Smooth muscle cell (in vitro differentiated cells): ENCODE measurements around the gene P3H4. TPM values are rescaled to one million over a fixed set of nuclear protein-coding genes. Genes with fewer than 3 reads are reported as not detected.

Source experiments
- DNase-seq: peaks from one replicate; lab custom pipeline; 2025; ENCODE audit not compliant: unreplicated experiment; lab: John Stamatoyannopoulos, UW
- H2AFZ ChIP-seq: fragments of 200-600 bp; sonication (generic); 2 replicates; pipeline ENCODE4 v1.6.0; 2016; ENCODE audit warnings: antibody characterized with exemption, low read depth, mild to moderate bottlenecking
- H3F3A ChIP-seq: fragments of 200-600 bp; sonication (generic); 2 replicates; pipeline ENCODE4 v1.6.0; 2017; ENCODE audit warnings: antibody characterized with exemption, low read depth
- H3K27ac ChIP-seq: fragments of 200-600 bp; sonication (generic); 2 replicates; pipeline ENCODE4 v1.5.1; 2016; ENCODE audit warnings: low read depth, mild to moderate bottlenecking
- H3K27me3 ChIP-seq: fragments of 200-600 bp; sonication (generic); 2 replicates; pipeline ENCODE4 v1.6.1; 2016; ENCODE audit warnings: low read depth, mild to moderate bottlenecking
- H3K36me3 ChIP-seq: fragments of 200-600 bp; sonication (generic); 2 replicates; pipeline ENCODE4 v1.5.1; 2016; ENCODE audit warnings: low read depth
- H3K4me1 ChIP-seq: fragments of 200-600 bp; sonication (generic); 2 replicates; pipeline ENCODE4 v1.5.1; 2016; ENCODE audit warnings: low read depth
- H3K4me2 ChIP-seq: fragments of 200-600 bp; sonication (generic); 2 replicates; pipeline ENCODE4 v1.6.0; 2016; ENCODE audit warnings: mild to moderate bottlenecking
- H3K4me3 ChIP-seq: fragments of 200-600 bp; sonication (generic); 2 replicates; pipeline ENCODE4 v1.5.1; 2016; ENCODE audit warnings: mild to moderate bottlenecking
- H3K79me2 ChIP-seq: fragments of 200-600 bp; sonication (generic); 2 replicates; pipeline ENCODE4 v1.6.0; 2016; ENCODE audit warnings: low read depth, mild to moderate bottlenecking
- H3K9ac ChIP-seq: fragments of 200-600 bp; sonication (generic); 2 replicates; pipeline ENCODE4 v1.6.0; 2016; ENCODE audit warnings: low read depth
- H3K9me3 ChIP-seq: fragments of 200-600 bp; sonication (generic); replicated peaks from 2 replicates; pipeline ENCODE4 v1.5.1; 2016; ENCODE audit warnings: low read depth
- H4K20me1 ChIP-seq: fragments of 200-600 bp; sonication (generic); 2 replicates; pipeline ENCODE4 v1.6.0; 2016; ENCODE audit warnings: low read depth
- CTCF ChIP-seq: fragments of 200-600 bp; sonication (generic); IDR thresholded peaks from 2 replicates; pipeline ENCODE4 v1.5.1; 2017; ENCODE audit warnings: borderline replicate concordance, mild to moderate bottlenecking, antibody characterized with exemption; ENCODE audit not compliant: insufficient read depth, poor library complexity, severe bottlenecking
- WGBS: methylation state at CpG from one replicate; pipeline ENCODE4 v1.1.7; 2016; ENCODE audit warnings: low lambda C conversion rate; 5-methylcytosine and 5-hydroxymethylcytosine counted together
- polyA plus RNA-seq: library from polyadenylated mRNA; unstranded; fragments of >200 nt; fragmentation: Nextera tagmentation; extraction: Ambion mirVana; gene quantifications from 2 replicates; pipeline ENCODE4 v1.2.1, GENCODE V29; 2016
- total RNA-seq: library from RNA; depleted of rRNA; stranded (reverse); fragments of >200 nt; gene quantifications from 2 replicates; pipeline ENCODE4 v1.2.3, GENCODE V29; 2014

The P3H4 gene
- total and polyA plus RNA-seq, 2 experiments from 2014 or later = 98.6 to 186 TPM

DNA sequence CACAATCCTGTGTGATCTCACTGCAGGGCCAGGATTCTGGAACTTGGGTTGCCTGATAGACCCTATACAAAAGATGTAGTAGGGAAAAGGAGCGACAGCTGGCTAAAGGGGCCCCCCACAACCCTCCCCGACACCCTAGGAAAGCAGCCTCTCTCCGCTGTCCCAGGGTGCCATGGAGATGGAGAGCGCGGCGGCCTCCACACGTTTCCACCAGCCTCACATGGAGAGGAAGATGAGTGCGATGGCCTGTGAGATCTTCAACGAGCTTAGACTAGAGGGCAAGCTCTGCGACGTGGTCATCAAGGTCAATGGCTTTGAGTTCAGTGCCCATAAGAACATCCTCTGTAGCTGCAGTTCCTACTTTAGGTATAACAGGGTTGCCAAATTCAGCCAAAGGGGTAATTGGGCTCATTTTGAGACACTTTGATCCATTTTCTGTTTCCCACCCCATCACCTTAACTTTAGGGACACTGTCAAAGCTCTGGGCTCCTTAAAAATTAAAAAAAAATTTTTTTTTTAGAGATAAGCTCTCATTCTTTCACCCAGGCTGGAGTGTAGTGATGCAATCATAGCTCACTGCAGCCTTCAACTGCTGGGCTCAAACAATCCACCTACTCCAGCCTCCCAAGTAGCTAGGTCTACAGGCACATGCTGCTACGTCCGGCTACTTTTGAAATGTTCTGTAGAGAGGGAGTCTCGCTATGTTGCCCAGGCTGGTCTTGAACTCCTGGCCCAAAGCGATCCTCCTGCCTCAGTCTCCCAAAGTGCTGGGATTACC lies 26.2 kb upstream of the P3H4 start, which contains the start of gene KLHL10:
TSS of gene KLHL10 (plus strand) at position 65 of the 778 bp plus-strand sequence. CDS start at position 173, 108 bp downstream.
- DNase-seq = no peak
- WGBS = 95% methylated on average over 15 of the region's 15 CpGs
- Histone ChIP-seq H3K27ac (no peak within 1 kb of the TSS), H3K4me1 (peaks cover 11% of the 10 kb centered on the region), H3K36me3 (no peaks in the 10 kb centered on the region), H3K4me2 (peak within 1 kb of the TSS; percentile 99), H3K9ac (no peak within 1 kb of the TSS), H2AFZ (peak within 1 kb of the TSS; percentile 93), H3K4me3 (peak within 1 kb of the TSS; percentile 94), H3K9me3 (no peaks in the 10 kb centered on the region), H3F3A (no peaks in the 10 kb centered on the region), H3K27me3 (no peaks in the 10 kb centered on the region), H3K79me2 (peaks cover 8% of the 10 kb centered on the region), H4K20me1 (no peaks in the 10 kb centered on the region)
- no peak for TF ChIP-seq CTCF

DNA sequence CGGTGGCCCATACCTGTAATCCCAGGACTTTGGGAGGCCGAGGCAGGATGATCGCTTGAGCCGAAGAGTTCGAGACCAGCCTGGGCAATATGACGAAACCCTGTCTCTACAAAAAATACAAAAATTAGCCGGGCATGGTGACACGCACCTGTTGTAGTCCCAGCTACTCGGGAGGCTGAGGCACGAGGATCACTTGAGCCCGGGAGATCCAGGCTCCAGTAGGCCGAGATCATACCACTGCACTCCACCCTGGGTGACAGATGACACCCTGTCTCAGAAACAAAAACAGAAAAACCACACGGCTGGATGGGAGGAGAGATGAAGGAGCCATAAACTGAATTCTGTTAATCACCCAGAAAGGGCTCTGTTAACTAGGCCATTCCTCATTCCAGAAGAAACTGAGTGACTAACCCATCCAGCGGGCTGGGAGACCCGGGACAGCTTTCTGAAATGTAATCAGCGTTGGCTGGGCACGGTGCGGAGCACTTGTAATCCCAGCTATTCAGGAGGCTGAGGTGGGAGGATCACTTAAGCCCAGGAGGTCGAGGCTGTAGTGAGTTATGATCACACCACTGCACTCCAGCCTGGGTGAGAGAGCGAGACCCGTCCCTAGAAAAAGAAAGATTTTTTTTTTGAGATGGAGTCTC lies 24.9 kb upstream of the P3H4 start:
- DNase-seq = no peak

DNA sequence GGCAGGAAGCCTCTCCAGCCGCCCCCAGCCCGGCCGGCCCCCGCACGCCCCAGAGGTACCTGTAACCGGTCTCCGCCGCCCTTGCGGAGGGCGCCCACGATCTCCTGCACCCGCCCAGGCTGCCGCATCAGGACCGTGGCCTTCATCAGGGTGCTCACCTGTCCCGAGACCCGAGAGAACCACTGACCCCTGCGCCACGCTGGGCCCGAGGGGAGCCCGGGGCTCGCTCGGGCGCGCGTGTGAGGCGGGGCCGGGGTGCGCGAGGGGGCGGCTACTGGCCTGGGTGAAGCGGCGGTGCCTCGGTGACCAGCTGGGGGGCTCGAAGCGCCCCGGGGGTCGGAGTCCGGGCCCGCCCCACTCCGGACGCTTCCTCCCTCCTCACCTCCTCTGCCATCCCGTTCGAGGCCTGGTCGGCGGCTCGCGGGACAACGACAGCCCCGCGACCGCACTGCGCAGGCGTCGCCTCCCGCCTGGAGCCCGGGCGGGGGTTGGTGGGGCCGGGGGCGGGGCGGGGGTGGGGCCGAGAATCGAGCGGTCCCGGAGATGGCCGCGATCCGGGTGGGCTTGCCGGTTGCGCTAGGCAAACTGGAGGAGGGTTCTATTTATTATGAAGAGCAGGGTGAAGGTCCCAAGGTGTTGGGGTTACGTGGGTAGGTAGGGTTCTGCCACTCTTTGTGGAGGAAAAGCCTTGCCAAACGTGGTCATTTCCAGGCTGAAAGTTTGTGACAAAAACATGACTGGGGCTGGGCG lies 24.2 kb upstream of the P3H4 start, which contains the start of gene NT5C3B:
TSS of gene NT5C3B (minus strand) at position 433 of the 750 bp plus-strand sequence. CDS start at position 394, 39 bp downstream.
- Histone ChIP-seq H3K4me1 (peaks cover 11% of the 10 kb centered on the region), H3K4me2 (peak within 1 kb of the TSS; percentile 99), H2AFZ (peak within 1 kb of the TSS; percentile 93), H3F3A (no peaks in the 10 kb centered on the region), H3K79me2 (peaks cover 8% of the 10 kb centered on the region), H3K27ac (no peak within 1 kb of the TSS), H4K20me1 (no peaks in the 10 kb centered on the region), H3K9ac (peak within 1 kb of the TSS; percentile 66), H3K4me3 (peak within 1 kb of the TSS; percentile 94), H3K27me3 (no peaks in the 10 kb centered on the region), H3K36me3 (no peaks in the 10 kb centered on the region), H3K9me3 (no peaks in the 10 kb centered on the region)
- peak; percentile 13 for DNase-seq
- TF ChIP-seq CTCF = no peak
- WGBS = 5% methylated on average over 27 of the region's 72 CpGs

More for the DNA sequence above, 24.9 kb upstream of the P3H4 start:
- Histone ChIP-seq H2AFZ (peak overlapping the region; percentile 93), H3K27ac (no peak overlapping the region), H3K4me2 (peak overlapping the region; percentile 99), H3K27me3 (no peaks in the 10 kb centered on the region), H4K20me1 (no peaks in the 10 kb centered on the region), H3K36me3 (no peaks in the 10 kb centered on the region), H3K9me3 (no peaks in the 10 kb centered on the region), H3F3A (no peaks in the 10 kb centered on the region), H3K79me2 (peaks cover 8% of the 10 kb centered on the region), H3K9ac (no peak overlapping the region), H3K4me1 (peaks cover 11% of the 10 kb centered on the region), H3K4me3 (peak overlapping the region; percentile 94)
- TF ChIP-seq CTCF = no peak
- WGBS = 62% methylated on average over 21 of the region's 21 CpGs
